Adrenal gland (tissue), 5 donors: Measurements from ENCODE around the gene CST6.

Experiments
- POLR2A ChIP-seq, 2 donors: fragments of 450-650 bp; IDR thresholded peaks; one replicate each; pipeline ENCODE4 v1.6.1; 2017; ENCODE audit warnings: antibody characterized with exemption in 2 of 2, mild to moderate bottlenecking in 2 of 2, moderate library complexity in 1 of 2
- TF ChIP-seq, protein P1 (sequence below), 6 experiments: fragments of 450-650 bp in 4 of 6; fragments of 200-600 bp in 2 of 6; sonication (generic) in 1 of 6; IDR thresholded peaks; 1 replicate in 5 of 6; 2 replicates in 1 of 6; pipeline versions ENCODE4 v1.5.1 to v1.8.0; 2016 to 2021; ENCODE audit warnings: antibody characterized with exemption in 6 of 6, mild to moderate bottlenecking in 2 of 6, moderate library complexity in 1 of 6
- donor health status: DM: no; HTN: no; CAD: no.

DNA sequence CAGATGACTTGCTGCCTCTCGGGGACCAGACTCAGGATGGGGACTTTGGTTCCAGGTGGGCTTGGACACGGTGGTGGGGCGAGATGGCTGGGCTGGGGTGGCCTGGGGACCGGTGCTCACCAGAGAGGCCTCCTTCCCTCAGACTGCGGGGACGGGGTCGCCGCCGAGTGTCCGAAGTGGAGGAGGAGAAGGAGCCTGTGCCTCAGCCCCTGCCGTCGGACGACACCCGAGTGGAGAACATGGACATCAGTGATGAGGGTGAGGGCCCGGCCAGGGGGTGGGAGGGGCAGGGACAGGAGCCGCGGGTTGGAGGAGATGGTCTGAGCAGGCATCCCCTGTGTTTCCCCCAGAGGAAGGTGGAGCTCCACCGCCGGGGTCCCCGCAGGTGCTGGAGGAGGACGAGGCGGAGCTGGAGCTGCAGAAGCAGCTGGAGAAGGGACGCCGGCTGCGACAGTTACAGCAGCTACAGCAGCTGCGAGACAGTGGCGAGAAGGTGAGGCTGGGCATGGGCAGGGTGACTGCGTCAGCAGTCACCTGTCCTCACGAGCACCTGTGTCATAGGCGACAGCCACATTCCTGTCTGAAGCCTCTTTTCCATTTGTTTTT lies 44.4 kb upstream of the CST6 start:
- TF ChIP-seq, protein P1, sequence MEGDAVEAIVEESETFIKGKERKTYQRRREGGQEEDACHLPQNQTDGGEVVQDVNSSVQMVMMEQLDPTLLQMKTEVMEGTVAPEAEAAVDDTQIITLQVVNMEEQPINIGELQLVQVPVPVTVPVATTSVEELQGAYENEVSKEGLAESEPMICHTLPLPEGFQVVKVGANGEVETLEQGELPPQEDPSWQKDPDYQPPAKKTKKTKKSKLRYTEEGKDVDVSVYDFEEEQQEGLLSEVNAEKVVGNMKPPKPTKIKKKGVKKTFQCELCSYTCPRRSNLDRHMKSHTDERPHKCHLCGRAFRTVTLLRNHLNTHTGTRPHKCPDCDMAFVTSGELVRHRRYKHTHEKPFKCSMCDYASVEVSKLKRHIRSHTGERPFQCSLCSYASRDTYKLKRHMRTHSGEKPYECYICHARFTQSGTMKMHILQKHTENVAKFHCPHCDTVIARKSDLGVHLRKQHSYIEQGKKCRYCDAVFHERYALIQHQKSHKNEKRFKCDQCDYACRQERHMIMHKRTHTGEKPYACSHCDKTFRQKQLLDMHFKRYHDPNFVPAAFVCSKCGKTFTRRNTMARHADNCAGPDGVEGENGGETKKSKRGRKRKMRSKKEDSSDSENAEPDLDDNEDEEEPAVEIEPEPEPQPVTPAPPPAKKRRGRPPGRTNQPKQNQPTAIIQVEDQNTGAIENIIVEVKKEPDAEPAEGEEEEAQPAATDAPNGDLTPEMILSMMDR (IDR thresholded peaks at IDR 0.05) = no peak
- no peak for TF ChIP-seq POLR2A (IDR thresholded peaks at IDR 0.05)
